SH-SY5Y (cell line): Measurements from ENCODE around the gene SH3BP2.

ENCODE experiments used
- GATA2 ChIP-seq: IDR thresholded peaks from 2 replicates; pipeline ENCODE4 v1.6.1; 2011; ENCODE audit warnings: mild to moderate bottlenecking, low read depth, low read length
- GATA3 ChIP-seq: IDR thresholded peaks from 2 replicates; pipeline ENCODE4 v1.6.1; 2011; ENCODE audit warnings: low read depth, mild to moderate bottlenecking, low read length, moderate library complexity

Gene SH3BP2

GRCh38 chr4:2824329-2824835 is 31.5 kb downstream of the SH3BP2 start:
- TF ChIP-seq GATA2 (no peak), GATA3 (no peak)

DNA sequence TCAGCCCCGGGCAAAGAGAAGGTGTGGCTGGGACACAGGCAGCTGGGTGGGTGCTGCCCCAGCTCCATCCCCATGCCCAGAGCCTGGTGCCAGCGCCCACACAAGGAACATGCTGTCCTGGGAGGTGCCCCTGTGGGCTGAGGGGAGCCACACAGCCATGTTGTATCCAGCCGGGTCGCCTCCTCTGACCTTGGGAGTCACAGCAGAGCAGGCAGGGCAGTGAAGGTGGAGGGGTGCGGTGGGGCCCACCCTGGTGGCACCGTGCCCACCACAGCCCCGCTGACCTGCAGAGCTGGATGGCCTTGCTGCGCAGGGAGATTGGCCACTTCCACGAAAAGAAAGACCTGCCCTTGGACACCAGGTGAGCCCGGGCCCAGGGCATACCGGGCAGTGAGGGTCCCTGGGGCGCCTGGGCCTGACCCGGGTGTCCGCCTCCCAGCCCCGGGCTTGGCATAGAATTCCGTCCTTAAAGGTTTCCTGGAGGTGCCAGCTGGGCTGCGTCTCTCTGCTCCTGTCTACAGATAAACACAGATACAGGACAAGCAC is 32.0 kb downstream of the SH3BP2 start:
- TF ChIP-seq GATA3: no peak
- TF ChIP-seq GATA2: no peak

DNA sequence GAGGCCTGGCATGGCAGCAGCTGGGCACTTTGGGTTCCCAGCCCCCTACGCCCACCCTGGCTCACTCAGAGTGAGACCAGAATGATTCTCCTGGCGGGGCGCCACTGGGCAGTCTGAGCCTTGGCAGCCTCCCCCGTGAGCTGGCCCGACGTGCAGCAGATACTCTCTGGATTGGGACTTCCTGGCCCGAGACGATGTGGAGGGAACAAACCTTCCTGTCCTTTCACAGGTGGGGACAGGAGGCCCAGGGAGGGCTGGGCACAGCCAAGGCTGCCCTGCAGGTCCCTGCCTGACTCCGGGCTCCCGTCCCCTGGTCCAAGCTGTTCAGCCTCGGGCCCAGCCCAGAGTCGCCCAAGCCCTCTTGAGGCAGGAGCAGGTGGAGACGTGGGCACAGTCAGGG is 32.9 kb downstream of the SH3BP2 start:
- TF ChIP-seq GATA3: no peak
- no peak for TF ChIP-seq GATA2

GRCh38 chr4:2827071-2827873 is 34.4 kb downstream of the SH3BP2 start:
- no peak for TF ChIP-seq GATA2
- TF ChIP-seq GATA3: no peak

DNA sequence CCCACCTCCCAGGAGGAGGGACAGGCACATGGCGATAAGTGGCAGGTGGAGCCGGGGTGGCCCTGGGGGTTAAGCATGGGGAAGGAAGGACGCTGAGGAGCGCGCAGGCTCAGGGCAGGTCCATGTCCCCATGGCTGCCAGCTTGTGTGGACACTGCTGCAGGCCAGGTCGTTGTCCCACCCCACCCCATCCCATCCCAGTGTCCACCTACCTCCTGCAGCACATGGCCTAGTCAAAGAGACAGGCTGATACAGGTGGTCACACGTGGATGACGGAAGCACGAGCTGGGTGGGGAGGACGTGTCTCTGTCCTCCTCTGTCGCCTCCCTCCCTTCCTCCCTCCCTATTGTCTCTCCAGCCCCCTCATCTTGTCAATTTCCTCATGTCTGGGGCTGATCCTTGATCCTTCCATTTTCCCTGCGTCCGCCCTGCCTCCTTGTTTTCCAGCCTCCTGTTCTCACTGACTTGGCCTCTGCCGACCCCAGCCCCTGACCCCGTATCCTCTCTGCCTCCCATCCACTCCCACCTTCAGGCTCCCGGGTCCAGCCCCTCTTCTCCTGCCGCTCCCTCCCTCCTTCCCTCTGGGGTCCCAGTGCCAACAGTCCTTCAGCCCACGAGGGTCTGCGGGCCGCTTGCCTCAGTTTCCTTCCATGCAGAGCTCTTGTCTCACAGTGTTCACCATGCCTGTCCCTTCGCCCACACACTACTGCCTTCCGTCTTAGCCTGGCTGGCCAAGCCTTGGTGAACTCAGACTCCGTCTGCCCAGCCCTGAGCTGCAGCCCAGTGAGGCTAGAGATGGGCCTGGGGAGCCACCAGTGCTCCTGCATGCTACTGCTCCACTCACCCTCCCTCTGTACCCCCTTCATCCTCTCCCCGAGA is 35.2 kb downstream of the SH3BP2 start:
- TF ChIP-seq GATA2 (no peak), GATA3 (no peak)

- TF ChIP-seq GATA3 (no peak), GATA2 (no peak)
Observed at GRCh38 chr4:2828758-2829181, 35.9 kb downstream of the SH3BP2 start.

DNA sequence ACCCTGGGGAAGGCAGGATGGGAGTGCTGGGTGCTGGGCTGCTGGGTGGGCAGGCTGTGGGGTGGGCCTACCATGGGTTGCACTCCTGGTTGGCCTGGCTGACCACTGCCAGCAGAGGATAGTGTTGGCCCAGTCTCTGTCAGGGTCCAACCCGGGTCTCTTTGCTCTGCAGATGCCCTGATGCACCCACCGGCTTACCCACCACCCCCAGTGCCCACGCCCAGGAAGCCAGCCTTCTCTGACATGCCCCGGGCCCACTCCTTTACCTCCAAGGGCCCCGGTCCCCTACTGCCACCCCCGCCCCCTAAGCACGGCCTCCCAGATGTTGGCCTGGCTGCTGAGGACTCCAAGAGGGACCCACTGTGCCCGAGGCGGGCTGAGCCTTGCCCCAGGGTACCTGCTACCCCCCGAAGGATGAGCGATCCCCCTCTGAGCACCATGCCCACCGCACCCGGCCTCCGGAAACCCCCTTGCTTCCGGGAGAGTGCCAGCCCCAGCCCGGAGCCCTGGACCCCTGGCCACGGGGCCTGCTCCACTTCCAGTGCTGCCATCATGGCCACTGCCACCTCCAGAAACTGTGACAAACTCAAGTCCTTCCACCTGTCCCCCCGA is 36.5 kb downstream of the SH3BP2 start:
- TF ChIP-seq GATA3: no peak
- no peak for TF ChIP-seq GATA2

DNA sequence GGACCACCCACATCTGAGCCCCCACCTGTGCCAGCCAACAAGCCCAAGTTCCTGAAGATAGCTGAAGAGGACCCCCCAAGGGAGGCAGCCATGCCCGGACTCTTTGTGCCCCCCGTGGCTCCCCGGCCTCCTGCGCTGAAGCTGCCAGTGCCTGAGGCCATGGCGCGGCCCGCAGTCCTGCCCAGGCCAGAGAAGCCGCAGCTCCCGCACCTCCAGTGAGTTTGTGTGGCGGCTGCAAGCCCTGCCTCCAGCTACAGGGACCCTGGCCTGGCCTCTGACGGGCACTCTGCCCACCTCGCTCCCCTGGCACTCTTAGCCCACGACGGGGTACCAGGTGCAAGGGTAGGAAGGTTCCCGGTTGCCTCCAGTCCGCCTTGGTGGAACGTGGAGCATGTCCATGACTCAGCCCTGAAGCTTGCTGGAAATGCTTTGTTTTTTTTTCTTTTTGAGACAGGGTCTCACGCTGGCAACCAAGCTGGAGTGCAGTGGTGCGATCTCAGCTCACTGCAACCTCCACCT is 37.1 kb downstream of the SH3BP2 start:
- TF ChIP-seq GATA3: no peak
- TF ChIP-seq GATA2: no peak

DNA sequence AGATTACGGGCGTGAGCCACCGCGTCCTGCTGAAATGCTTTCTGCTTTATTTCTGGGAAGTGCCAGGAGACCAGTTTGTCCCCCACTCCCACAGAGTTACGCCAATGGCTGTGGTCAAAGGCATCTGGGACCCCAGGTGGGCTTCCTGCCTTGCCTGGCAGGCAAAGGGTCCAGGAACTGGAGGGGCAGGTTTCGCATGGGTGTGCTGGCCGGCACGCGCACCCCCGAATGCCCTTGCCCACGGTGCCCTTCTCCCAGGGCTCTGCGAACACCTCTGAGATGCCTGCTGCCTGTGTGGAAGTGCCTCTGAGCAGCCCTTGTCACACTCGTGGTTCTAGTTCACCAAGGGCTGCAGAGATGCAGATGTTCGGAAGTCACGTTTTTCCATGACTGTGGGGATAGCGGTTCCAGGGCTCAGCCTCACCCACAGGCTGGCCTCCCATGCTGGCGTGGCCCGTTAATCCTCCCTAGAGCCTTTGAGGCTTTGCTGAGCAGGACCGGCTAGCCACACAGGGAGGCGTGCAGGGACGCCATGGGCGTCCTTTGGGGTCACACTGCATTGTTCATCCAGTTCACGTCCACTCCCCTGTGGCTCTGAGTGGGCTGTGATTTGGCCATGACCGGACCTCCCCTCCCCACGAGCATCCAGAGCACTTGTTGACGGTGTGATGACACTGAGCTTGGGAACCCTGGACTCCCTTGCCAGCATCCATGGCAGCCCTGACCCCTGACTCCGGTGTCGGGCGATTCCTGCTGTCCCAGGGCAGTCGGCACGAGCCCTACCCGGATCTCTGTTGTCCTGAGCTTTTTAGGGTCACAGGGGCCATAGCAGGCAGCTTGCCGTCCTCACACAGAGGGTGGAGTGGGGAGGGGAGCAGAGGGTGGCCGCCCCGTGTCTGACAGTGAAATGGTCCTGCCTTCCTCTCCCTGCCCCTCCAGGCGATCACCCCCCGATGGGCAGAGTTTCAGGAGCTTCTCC is 38.0 kb downstream of the SH3BP2 start:
- TF ChIP-seq GATA3 (no peak), GATA2 (no peak)

- no peak for TF ChIP-seq GATA2
- no peak for TF ChIP-seq GATA3
Observed at GRCh38 chr4:2831611-2832308, 38.9 kb downstream of the SH3BP2 start.

GRCh38 chr4:2832309-2832980 is 39.6 kb downstream of the SH3BP2 start:
- TF ChIP-seq GATA3 (no peak), GATA2 (no peak)
